GM13976 (cell line): Measurements from ENCODE around the gene DNHD1.

Experiments used
- DNase-seq: peaks from one replicate; pipeline ENCODE4 v3.0.0; 2012; ENCODE audit warnings: low spot score
- in situ Hi-C: fragments of 300-500 bp; cut with MboI; formaldehyde crosslinking; loops from one replicate; pipeline ENCODE4 v1.12.0; 2022; ENCODE audit warnings: low sequenced_read_pairs, mixed read lengths, inconsistent platforms; ENCODE audit not compliant: unreplicated experiment
- TF ChIP-seq, protein P1 (sequence below): IDR thresholded peaks from 2 replicates; pipeline ENCODE4 v1.5.1; 2012; ENCODE audit warnings: borderline replicate concordance, mild to moderate bottlenecking; ENCODE audit not compliant: insufficient read depth; ENCODE audit errors: extremely low read depth, missing control alignments, control extremely low read depth

Gene DNHD1

DNA sequence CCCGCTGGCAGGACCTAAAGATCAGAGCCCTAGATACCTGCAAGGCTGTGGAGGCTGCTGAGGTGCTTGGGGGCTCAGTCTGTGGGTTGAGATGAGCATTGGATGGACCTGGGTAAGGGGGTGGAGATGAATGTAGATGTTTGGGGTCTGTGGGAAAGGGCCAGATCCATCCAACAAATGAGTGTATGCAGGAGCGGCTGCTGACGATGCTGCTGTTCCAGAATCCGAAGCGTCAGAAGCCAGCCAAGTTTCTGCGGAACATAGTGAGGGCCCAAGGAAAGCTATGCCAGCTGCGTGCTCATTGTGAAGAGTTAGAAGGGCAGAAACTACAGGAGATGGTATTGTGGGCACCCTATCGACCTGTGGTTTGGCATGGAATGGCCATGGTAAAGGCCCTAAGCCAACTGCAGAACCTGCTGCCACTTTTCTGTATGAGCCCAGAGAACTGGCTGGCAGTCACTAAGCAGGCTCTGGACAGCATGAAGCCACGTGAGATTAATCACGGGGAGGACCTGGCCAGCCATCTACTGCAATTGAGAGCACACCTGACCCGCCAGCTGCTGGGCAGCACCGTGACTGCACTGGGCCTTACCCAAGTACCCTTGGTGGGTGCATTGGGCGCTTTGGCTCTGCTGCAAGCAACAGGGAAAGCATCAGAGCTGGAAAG, 69.8 kb downstream of the DNHD1 start:
- in situ Hi-C loops, result no loop called here
- TF ChIP-seq, protein P1, sequence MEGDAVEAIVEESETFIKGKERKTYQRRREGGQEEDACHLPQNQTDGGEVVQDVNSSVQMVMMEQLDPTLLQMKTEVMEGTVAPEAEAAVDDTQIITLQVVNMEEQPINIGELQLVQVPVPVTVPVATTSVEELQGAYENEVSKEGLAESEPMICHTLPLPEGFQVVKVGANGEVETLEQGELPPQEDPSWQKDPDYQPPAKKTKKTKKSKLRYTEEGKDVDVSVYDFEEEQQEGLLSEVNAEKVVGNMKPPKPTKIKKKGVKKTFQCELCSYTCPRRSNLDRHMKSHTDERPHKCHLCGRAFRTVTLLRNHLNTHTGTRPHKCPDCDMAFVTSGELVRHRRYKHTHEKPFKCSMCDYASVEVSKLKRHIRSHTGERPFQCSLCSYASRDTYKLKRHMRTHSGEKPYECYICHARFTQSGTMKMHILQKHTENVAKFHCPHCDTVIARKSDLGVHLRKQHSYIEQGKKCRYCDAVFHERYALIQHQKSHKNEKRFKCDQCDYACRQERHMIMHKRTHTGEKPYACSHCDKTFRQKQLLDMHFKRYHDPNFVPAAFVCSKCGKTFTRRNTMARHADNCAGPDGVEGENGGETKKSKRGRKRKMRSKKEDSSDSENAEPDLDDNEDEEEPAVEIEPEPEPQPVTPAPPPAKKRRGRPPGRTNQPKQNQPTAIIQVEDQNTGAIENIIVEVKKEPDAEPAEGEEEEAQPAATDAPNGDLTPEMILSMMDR, result no peak
- DNase-seq, result no peak

DNA sequence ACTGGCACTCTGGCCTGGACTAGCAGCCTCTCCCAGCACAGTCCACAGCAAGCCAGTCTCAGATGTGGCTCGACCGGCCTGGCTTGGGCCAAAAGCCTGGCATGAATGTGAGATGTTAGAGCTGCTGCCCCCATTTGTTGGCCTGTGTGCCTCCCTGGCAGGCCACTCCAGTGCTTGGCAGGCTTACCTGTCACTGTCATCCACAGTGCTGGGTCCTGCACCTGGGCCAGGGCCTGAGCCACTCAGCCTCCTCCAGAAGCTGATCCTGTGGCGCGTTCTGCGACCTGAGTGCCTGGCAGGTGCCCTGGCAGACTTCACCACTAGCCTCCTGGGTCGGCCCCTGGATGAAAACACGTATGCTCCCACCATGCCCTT, 70.3 kb downstream of the DNHD1 start:
- TF ChIP-seq, protein P1, result no peak
- in situ Hi-C loops, result no loop called here
- DNase-seq, result no peak

DNA sequence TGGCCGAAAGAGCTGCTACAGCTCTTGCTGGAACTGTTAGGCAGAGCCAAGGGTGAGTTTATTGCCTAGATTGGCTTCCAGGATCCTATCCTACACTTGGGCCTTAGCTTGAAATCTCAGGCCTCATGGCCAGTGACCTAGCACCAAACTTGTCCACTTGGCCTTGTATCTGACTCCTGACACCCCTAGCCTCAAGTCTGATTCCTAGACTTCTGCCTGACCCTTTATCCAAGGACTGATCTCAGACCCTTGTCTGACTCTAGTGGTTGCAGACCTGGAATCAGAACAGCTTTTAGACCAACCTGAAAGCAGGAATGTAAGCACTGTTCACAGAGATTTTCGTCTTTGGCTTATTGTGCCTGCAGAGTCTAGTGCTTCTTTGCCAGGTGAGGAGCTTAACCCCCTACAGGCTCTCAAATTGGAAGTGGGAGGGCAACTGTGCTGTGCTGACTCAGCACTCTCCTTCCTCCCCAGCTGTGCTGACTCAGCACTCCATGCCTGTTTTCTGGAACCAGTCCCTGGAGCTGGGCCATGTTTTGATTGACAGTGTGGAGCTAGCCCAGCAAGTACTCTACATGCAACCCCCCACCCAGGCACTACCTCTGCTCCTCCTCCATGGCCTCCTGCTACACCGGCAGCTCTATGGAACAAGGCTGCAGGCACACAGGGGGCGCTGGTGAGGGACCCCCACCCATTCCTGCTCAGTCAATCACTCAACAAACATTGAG, 71.3 kb downstream of the DNHD1 start:
- TF ChIP-seq, protein P1, result no peak
- in situ Hi-C loops, result no loop called here
- DNase-seq, result no peak

DNA sequence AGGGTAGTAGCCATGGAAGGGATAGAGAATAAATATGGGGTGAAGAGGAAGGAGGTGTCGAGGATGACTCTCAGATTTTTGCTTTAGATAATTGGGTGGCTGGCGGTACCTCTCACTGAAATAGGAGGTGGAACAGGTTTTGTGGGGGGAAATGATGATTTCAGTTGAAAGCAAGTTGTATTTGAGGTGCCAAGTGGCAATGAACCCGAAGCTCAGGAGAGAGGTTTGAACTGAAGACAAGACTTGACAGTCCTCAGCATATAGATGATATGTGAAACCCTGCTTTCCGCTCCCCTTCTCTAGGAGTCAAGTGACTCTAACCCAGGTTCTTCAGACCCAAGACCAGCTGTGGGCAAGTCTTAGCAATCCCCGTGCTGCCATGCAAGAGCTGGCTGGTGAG, 72.6 kb downstream of the DNHD1 start:
- TF ChIP-seq, protein P1, result no peak
- in situ Hi-C loops, result no loop called here
- no peak for DNase-seq

DNA sequence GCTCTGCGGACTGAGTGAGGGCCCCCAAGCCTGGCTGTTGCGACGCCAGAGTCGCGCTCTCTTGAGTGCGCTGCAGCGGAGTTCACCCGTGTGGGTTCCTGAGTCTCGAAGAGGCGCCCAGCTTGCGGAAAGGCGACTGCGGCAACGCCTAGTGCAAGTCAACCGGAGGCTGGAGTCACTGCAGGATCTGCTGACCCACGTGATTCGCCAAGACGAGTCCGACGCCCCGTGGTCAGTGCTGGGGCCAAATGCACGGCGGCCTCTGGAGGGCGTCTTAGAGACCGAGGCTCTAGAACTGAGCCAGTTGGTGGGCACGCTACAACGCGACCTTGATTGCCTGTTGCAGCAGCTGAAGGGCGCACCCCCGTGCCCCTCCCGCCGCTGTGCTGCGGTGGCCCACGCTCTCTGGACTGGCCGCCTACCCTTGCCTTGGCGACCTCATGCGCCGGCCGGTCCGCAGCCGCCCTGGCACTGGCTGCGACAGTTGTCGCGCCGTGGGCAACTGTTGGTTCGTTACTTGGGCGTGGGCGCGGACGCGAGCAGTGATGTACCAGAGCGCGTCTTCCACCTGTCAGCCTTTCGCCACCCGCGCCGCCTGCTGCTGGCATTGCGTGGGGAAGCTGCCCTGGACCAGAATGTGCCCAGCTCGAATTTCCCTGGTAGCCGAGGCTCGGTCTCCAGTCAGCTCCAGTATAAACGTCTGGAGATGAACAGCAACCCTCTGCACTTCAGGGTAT, 73.8 kb downstream of the DNHD1 start:
- in situ Hi-C loops, result no loop called here
- TF ChIP-seq, protein P1, result no peak
- DNase-seq, result no peak

DNA sequence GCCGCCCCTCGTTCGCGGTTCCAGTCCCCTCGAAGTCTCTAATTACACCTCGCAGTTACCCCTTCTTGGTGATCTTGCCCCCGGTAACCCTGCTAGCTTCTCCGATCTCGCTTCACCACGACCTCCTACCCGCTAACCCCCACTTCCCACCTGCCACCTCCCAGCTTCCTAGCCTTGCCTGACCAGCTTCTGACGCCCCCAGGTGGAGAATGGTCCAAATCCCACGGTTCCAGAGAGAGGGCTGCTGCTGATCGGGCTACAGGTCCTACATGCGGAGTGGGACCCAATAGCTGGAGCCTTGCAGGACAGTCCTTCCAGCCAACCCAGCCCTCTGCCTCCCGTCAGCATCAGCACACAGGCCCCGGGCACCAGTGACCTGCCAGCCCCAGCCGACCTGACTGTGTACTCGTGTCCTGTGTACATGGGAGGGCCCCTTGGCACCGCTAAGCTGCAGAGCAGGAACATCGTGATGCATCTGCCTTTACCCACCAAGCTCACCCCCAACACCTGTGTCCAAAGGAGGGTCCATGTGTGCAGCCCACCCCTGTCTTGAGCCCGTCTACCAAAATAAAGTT, 74.4 kb downstream of the DNHD1 start:
- no peak for DNase-seq
- TF ChIP-seq, protein P1, result no peak

More for the DNA sequence above, 74.4 kb downstream of the DNHD1 start:
- in situ Hi-C loops, result no loop called here
